ENCODE results near the gene IL31RA.

The IL31RA gene

GRCh38 chr5:55923865-55924500, 72.8 kb downstream of the IL31RA start:
- Mint-ChIP-seq H3K27me3 (ENCODE audit: low read depth) (no peaks in the 10 kb centered on the region), H3K27ac (no peak overlapping the region), H3K4me3 (no peak overlapping the region), H3K36me3 (ENCODE audit: low read depth) (no peaks in the 10 kb centered on the region), H3K9me3 (no peaks in the 10 kb centered on the region), H3K4me1 (no peaks in the 10 kb centered on the region)
- TF ChIP-seq CTCF (IDR thresholded peaks at IDR 0.05; ENCODE audit: unreplicated experiment in 3 of 3): no peak

- no peaks in the 10 kb centered on the region for H3K27me3 Mint-ChIP-seq (ENCODE audit: low read depth)
Observed at GRCh38 chr5:55924744-55925143, 73.6 kb downstream of the IL31RA start.

GRCh38 chr5:55925181-55925580, 74.0 kb downstream of the IL31RA start:
- H3K4me1 Mint-ChIP-seq: no peaks in the 10 kb centered on the region
- no peak overlapping the region for H3K4me3 Mint-ChIP-seq
- H3K27ac Mint-ChIP-seq: no peak overlapping the region
- no peaks in the 10 kb centered on the region for H3K36me3 Mint-ChIP-seq (ENCODE audit: low read depth)
- H3K27me3 Mint-ChIP-seq (ENCODE audit: low read depth): no peaks in the 10 kb centered on the region
- no peak for TF ChIP-seq CTCF (IDR thresholded peaks at IDR 0.05; ENCODE audit: unreplicated experiment in 3 of 3)
- H3K9me3 Mint-ChIP-seq: no peaks in the 10 kb centered on the region

More at GRCh38 chr5:55924744-55925143, 73.6 kb downstream of the IL31RA start:
- Mint-ChIP-seq H3K36me3 (ENCODE audit: low read depth) (no peaks in the 10 kb centered on the region), H3K27ac (no peak overlapping the region), H3K9me3 (no peaks in the 10 kb centered on the region), H3K4me3 (no peak overlapping the region), H3K4me1 (no peaks in the 10 kb centered on the region)
- no peak for TF ChIP-seq CTCF (IDR thresholded peaks at IDR 0.05; ENCODE audit: unreplicated experiment in 3 of 3)

GRCh38 chr5:55925712-55926111, 74.6 kb downstream of the IL31RA start:
- no peak overlapping the region for H3K4me3 Mint-ChIP-seq
- H3K4me1 Mint-ChIP-seq: no peaks in the 10 kb centered on the region
- no peaks in the 10 kb centered on the region for H3K27me3 Mint-ChIP-seq (ENCODE audit: low read depth)
- H3K27ac Mint-ChIP-seq: no peak overlapping the region
- TF ChIP-seq CTCF (IDR thresholded peaks at IDR 0.05; ENCODE audit: unreplicated experiment in 3 of 3): no peak
- H3K36me3 Mint-ChIP-seq (ENCODE audit: low read depth): no peaks in the 10 kb centered on the region
- no peaks in the 10 kb centered on the region for H3K9me3 Mint-ChIP-seq

GRCh38 chr5:55926476-55926875, 75.3 kb downstream of the IL31RA start:
- Mint-ChIP-seq H3K27ac (no peak overlapping the region), H3K27me3 (ENCODE audit: low read depth) (no peaks in the 10 kb centered on the region), H3K4me3 (no peak overlapping the region), H3K4me1 (no peaks in the 10 kb centered on the region), H3K9me3 (no peaks in the 10 kb centered on the region), H3K36me3 (ENCODE audit: low read depth) (no peaks in the 10 kb centered on the region)
- TF ChIP-seq CTCF (IDR thresholded peaks at IDR 0.05; ENCODE audit: unreplicated experiment in 3 of 3): no peak
